Keratinocyte (primary cell): Measurements from ENCODE around the gene IL17RD. TPM values are rescaled to one million over a fixed set of nuclear protein-coding genes. Genes with fewer than 3 reads are reported as not detected.

ENCODE experiments used
- DNase-seq: peaks from one replicate; pipeline ENCODE4 v3.0.0-alpha.2; 2011; ENCODE audit warnings: low read depth, missing footprints, low spot score
- FAIRE-seq: peaks from 2 replicates; lab custom pipeline; 2011; peaks lifted over from hg19 to GRCh38; lab: Jason Lieb, UNC
- H2AFZ ChIP-seq: 2 replicates; pipeline ENCODE4 v1.6.0; 2012; ENCODE audit warnings: low read length, control low read depth, inconsistent platforms; ENCODE audit not compliant: control insufficient read depth
- H3K27ac ChIP-seq: 2 replicates; pipeline ENCODE4 v1.5.1; 2011; ENCODE audit warnings: low read length; ENCODE audit not compliant: control insufficient read depth, insufficient read depth
- H3K27me3 ChIP-seq: 3 replicates; pipeline ENCODE4 v1.6.0; 2011; ENCODE audit warnings: low read length; ENCODE audit not compliant: control insufficient read depth, insufficient read depth; ENCODE audit errors: extremely low read depth
- H3K36me3 ChIP-seq, 2 experiments: 2 replicates in 1 of 2; 3 replicates in 1 of 2; pipeline ENCODE4 v1.5.1; 2011; ENCODE audit warnings: low read length in 2 of 2, mild to moderate bottlenecking in 1 of 2; ENCODE audit not compliant: control insufficient read depth in 2 of 2, insufficient read depth in 2 of 2; ENCODE audit errors: extremely low read depth in 1 of 2
- H3K4me1 ChIP-seq: 3 replicates; pipeline ENCODE4 v1.5.1; 2011; ENCODE audit warnings: low read length; ENCODE audit not compliant: control insufficient read depth, insufficient read depth; ENCODE audit errors: extremely low read depth
- H3K4me2 ChIP-seq: 3 replicates; pipeline ENCODE4 v1.6.0; 2011; ENCODE audit warnings: low read depth, low read length; ENCODE audit not compliant: control insufficient read depth, insufficient read depth; ENCODE audit errors: extremely low read depth
- H3K4me3 ChIP-seq, 3 experiments: fragments of 200-600 bp in 1 of 3; sonication (generic) in 1 of 3; 2 replicates in 2 of 3; 3 replicates in 1 of 3; pipeline ENCODE4 v1.5.1; 2011 to 2016; ENCODE audit warnings: low read length in 3 of 3, mild to moderate bottlenecking in 3 of 3, control low read depth in 2 of 3, inconsistent platforms in 1 of 3, low read depth in 1 of 3, mixed read lengths in 1 of 3, mixed run types in 1 of 3, moderate library complexity in 1 of 3; ENCODE audit not compliant: control insufficient read depth in 2 of 3, insufficient read depth in 2 of 3; ENCODE audit errors: extremely low read depth in 1 of 3
- H3K79me2 ChIP-seq: 2 replicates; pipeline ENCODE4 v1.6.0; 2012; ENCODE audit warnings: low read length; ENCODE audit not compliant: control insufficient read depth, insufficient read depth
- H3K9ac ChIP-seq: 3 replicates; pipeline ENCODE4 v1.6.0; 2011; ENCODE audit warnings: low read length; ENCODE audit not compliant: control insufficient read depth, insufficient read depth; ENCODE audit errors: extremely low read depth
- H3K9me1 ChIP-seq: 3 replicates; pipeline ENCODE4 v1.6.0; 2011; ENCODE audit warnings: low read length; ENCODE audit not compliant: control insufficient read depth, insufficient read depth; ENCODE audit errors: extremely low read depth
- H3K9me3 ChIP-seq: 2 replicates; pipeline ENCODE4 v1.5.1; 2012; ENCODE audit warnings: low read depth, low read length; ENCODE audit not compliant: control insufficient read depth
- H4K20me1 ChIP-seq: 3 replicates; pipeline ENCODE4 v1.6.0; 2011; ENCODE audit warnings: low read length; ENCODE audit not compliant: control insufficient read depth, insufficient read depth; ENCODE audit errors: extremely low read depth
- CTCF ChIP-seq, 3 experiments: IDR thresholded peaks in 1 of 3; conservative IDR thresholded peaks in 1 of 3; optimal IDR thresholded peaks in 1 of 3; 2 replicates in 2 of 3; 3 replicates in 1 of 3; pipeline versions ENCODE3 to v1.5.1; 2011; ENCODE audit warnings: low read length in 3 of 3, mild to moderate bottlenecking in 3 of 3, moderate library complexity in 2 of 3, control low read depth in 1 of 3, inconsistent platforms in 1 of 3; ENCODE audit not compliant: insufficient read depth in 2 of 3; ENCODE audit errors: extremely low read depth in 1 of 3
- EZH2 ChIP-seq: IDR thresholded peaks from one replicate; pipeline ENCODE4 v1.6.1; 2012; ENCODE audit warnings: inconsistent platforms, mild to moderate bottlenecking, low read length, moderate library complexity
- dilution Hi-C: fragments of 300-500 bp; cut with MboI; formaldehyde crosslinking; loops from one replicate; pipeline ENCODE4 v1.7.0; 2020; ENCODE audit warnings: low sequenced_read_pairs; ENCODE audit not compliant: extremely low pct_ligation_motif_present
- polyA plus RNA-seq, 5 experiments: library from polyadenylated mRNA; depleted of rRNA in 3 of 5; stranded (reverse) in 3 of 5; stranded (forward) in 1 of 5; unstranded in 1 of 5; fragments of >200 nt; gene quantifications; 1 replicate in 1 of 5; 2 replicates in 3 of 5; 3 replicates in 1 of 5; pipeline versions ENCODE4 v1.2.1 to v1.2.3, GENCODE V29; 2011 to 2012; ENCODE audit warnings: missing spikeins in 2 of 5, low read depth in 1 of 5, low replicate concordance in 1 of 5

Gene IL17RD
- polyA plus RNA-seq, 1 donor (not counting 4 experiments of a cell fraction or from before 2014, with no cell fraction given) = 1.4 TPM

DNA sequence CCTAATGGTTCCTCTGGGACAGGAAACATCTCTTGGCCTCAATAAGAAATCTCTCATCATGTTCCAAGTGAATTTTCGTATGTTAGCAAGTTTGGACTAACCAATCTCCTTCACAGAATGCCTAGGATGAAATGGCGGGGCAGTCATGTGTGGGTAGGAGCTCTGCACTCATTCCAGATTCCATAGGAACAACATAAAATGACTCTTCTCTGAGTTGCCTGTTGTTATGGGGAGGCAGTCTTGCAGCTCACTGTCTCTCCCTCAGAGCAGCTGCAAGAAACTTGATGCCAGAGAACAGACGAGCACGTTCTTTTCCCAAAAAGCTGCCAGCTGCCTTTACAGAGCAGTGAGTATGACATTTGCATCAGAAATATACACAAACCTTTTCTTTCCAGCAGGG lies 70.6 kb downstream of the IL17RD start:
- no peaks in the 10 kb centered on the region for H3K36me3 ChIP-seq
- H2AFZ ChIP-seq = no peak overlapping the region
- H3K9ac ChIP-seq = no peak overlapping the region
- no peaks in the 10 kb centered on the region for H3K9me1 ChIP-seq
- DNase-seq (no peak), FAIRE-seq (no peak)
- no peaks in the 10 kb centered on the region for H3K79me2 ChIP-seq
- no peak overlapping the region for H3K4me2 ChIP-seq
- H3K4me3 ChIP-seq = no peak overlapping the region
- dilution Hi-C loops = loop anchor here (25.0 kb wide), 1 partner anchor 107 kb away; no protein-coding TSS in a partner anchor
- TF ChIP-seq CTCF (optimal IDR thresholded peaks at IDR 0.05 in 1 of 3, IDR thresholded peaks at IDR 0.05 in 1 of 3, conservative IDR thresholded peaks at IDR 0.05 in 1 of 3; ENCODE audit: extremely low read depth in 1 of 3, insufficient read depth in 2 of 3, low read length in 3 of 3) (no peak), EZH2 (no peak)
- no peak overlapping the region for H3K27ac ChIP-seq
- no peaks in the 10 kb centered on the region for H4K20me1 ChIP-seq
- peaks cover 7% of the 10 kb centered on the region for H3K4me1 ChIP-seq
- no peaks in the 10 kb centered on the region for H3K9me3 ChIP-seq
- H3K27me3 ChIP-seq = no peaks in the 10 kb centered on the region

- H3K27ac ChIP-seq = no peak overlapping the region
- dilution Hi-C loops = loop anchor here (25.0 kb wide), 1 partner anchor 107 kb away; no protein-coding TSS in a partner anchor
- no peak overlapping the region for H3K9ac ChIP-seq
- no peak overlapping the region for H2AFZ ChIP-seq
- no peaks in the 10 kb centered on the region for H4K20me1 ChIP-seq
- no peak overlapping the region for H3K4me2 ChIP-seq
- H3K4me1 ChIP-seq = peaks cover 7% of the 10 kb centered on the region
- no peak for FAIRE-seq
- H3K36me3 ChIP-seq = no peaks in the 10 kb centered on the region
- no peaks in the 10 kb centered on the region for H3K27me3 ChIP-seq
- H3K9me3 ChIP-seq = no peaks in the 10 kb centered on the region
- TF ChIP-seq CTCF (optimal IDR thresholded peaks at IDR 0.05 in 1 of 3, IDR thresholded peaks at IDR 0.05 in 1 of 3, conservative IDR thresholded peaks at IDR 0.05 in 1 of 3; ENCODE audit: extremely low read depth in 1 of 3, insufficient read depth in 2 of 3, low read length in 3 of 3) = no peak
- no peak for TF ChIP-seq EZH2
- H3K79me2 ChIP-seq = no peaks in the 10 kb centered on the region
- H3K4me3 ChIP-seq = no peak overlapping the region
- no peak for DNase-seq
- H3K9me1 ChIP-seq = no peaks in the 10 kb centered on the region
These were observed 71.1 kb downstream of the IL17RD start for GRCh38 chr3:57093971-57094535.
